ENCODE measurements around the gene SCGB2A2.

Gene SCGB2A2

GRCh38 chr11:62307950-62308349 lies 38.0 kb downstream of the SCGB2A2 start:
- DNase-seq: no peak

- no peak for DNase-seq
Measured at GRCh38 chr11:62309991-62310390, 40.0 kb downstream of the SCGB2A2 start.

- DNase-seq: no peak
Measured at GRCh38 chr11:62315431-62315830, 45.5 kb downstream of the SCGB2A2 start.

GRCh38 chr11:62322524-62322923 lies 52.6 kb downstream of the SCGB2A2 start:
- no peak for DNase-seq

Measured in KG1 (cell line).